ENCODE results near the gene FTH1.
A peak's percentile ranks its signal among the peaks of the same experiment; 100 is the strongest.

FTH1 gene

DNA sequence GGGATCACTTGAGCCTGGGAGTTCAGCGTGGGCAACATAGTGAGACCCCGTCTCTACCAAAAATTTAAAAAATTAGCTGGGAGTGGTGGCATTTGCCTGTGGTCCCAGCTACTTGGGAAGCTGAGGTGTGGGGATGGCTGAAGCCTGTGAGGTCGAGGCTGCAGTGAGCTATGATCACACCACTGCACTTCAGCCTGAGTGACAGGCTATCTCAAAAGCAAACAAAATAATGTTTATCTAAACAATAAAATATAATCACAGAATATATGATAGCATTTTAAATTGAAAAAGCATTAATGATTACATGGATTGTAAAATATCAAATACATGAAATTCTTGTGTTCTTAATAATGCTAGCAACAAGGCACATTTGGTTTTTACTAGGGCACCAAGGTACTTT is 14.6 kb downstream of the FTH1 start:
- POLR2A ChIA-PET: interaction anchor here (4.6 kb wide), 1 partner anchor 10 kb away, joined by 44 read pairs; no protein-coding TSS in a partner anchor
- DNase-seq (ENCODE audit: low read depth, low spot score): no peak
- CTCF ChIA-PET: interaction anchor here (0.9 to 12.3 kb wide), 4 partner anchors 53 to 158 kb away, joined by 3 to 568 read pairs (median 190); partner anchors contain the start of genes FEN1 and TMEM258
- TF ChIP-seq, protein P1, sequence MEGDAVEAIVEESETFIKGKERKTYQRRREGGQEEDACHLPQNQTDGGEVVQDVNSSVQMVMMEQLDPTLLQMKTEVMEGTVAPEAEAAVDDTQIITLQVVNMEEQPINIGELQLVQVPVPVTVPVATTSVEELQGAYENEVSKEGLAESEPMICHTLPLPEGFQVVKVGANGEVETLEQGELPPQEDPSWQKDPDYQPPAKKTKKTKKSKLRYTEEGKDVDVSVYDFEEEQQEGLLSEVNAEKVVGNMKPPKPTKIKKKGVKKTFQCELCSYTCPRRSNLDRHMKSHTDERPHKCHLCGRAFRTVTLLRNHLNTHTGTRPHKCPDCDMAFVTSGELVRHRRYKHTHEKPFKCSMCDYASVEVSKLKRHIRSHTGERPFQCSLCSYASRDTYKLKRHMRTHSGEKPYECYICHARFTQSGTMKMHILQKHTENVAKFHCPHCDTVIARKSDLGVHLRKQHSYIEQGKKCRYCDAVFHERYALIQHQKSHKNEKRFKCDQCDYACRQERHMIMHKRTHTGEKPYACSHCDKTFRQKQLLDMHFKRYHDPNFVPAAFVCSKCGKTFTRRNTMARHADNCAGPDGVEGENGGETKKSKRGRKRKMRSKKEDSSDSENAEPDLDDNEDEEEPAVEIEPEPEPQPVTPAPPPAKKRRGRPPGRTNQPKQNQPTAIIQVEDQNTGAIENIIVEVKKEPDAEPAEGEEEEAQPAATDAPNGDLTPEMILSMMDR (IDR thresholded peaks at IDR 0.05; ENCODE audit: insufficient read depth, low read length, missing control alignments): no peak
- no peak overlapping the region for H3K4me3 ChIP-seq (ENCODE audit: low read depth, low read length)

GRCh38 chr11:61951484-61952135 is 15.8 kb downstream of the FTH1 start:
- ChIA-PET POLR2A (interaction anchor here (0.6 to 4.6 kb wide), 3 partner anchors 12 to 116 kb away, joined by 3 to 44 read pairs (median 3); no protein-coding TSS in a partner anchor), CTCF (interaction anchor here (1.1 to 12.3 kb wide), 6 partner anchors 10 to 157 kb away, joined by 4 to 568 read pairs (median 141); partner anchors contain the start of genes FEN1 and TMEM258)
- H3K4me3 ChIP-seq (ENCODE audit: low read depth, low read length): no peak overlapping the region
- DNase-seq (ENCODE audit: low read depth, low spot score): no peak
- TF ChIP-seq, protein P1 (IDR thresholded peaks at IDR 0.05; ENCODE audit: insufficient read depth, low read length, missing control alignments): no peak

DNA sequence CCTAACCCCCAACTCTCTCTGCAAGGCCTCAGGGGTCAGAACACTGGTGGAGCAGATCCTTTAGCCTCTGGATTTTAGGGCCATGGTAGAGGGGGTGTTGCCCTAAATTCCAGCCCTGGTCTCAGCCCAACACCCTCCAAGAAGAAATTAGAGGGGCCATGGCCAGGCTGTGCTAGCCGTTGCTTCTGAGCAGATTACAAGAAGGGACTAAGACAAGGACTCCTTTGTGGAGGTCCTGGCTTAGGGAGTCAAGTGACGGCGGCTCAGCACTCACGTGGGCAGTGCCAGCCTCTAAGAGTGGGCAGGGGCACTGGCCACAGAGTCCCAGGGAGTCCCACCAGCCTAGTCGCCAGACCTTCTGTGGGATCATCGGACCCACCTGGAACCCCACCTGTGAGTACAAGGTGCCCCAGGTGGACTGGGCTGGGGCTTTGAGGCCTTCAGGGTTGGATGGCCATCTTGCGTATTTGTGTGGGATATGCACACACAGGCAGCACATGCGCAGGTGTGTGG is 17.3 kb downstream of the FTH1 start, which contains the start of gene BEST1:
Gene BEST1 (plus strand): TSS at position 317 of the 513 bp plus-strand sequence. CDS start 1,456 bp downstream, outside the sequence.
- TF ChIP-seq, protein P1 (IDR thresholded peaks at IDR 0.05; ENCODE audit: insufficient read depth, low read length, missing control alignments): no peak

DNA sequence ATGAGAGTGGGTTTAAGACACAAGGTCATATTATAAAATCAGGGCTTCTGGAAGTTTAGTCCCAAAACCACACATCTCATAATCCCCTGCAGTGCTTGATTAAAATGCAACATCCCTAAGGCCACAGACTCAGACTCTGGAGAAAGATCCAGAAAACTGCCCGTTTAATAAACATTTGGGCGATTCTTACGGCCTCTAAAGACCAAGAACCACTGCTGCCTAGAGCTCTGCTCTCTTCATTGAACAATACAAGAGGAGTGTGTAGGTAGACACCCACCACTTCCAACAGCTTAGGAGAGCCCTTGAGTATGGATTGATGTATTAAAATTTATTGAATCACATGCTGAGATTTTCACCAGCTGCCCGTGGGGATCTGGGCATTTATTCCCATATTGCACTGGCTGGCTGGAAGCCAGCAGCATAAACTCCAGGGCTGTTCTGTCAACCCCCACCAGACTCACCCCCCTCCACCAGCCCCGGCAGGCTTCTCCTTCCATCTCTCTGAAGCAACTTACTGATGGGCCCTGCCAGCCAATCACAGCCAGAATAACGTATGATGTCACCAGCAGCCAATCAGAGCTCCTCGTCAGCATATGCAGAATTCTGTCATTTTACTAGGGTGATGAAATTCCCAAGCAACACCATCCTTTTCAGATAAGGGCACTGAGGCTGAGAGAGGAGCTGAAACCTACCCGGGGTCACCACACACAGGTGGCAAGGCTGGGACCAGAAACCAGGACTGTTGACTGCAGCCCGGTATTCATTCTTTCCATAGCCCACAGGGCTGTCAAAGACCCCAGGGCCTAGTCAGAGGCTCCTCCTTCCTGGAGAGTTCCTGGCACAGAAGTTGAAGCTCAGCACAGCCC is 18.0 kb downstream of the FTH1 start:
- TF ChIP-seq, protein P1 (IDR thresholded peaks at IDR 0.05; ENCODE audit: insufficient read depth, low read length, missing control alignments): no peak
- no peak overlapping the region for H3K4me3 ChIP-seq (ENCODE audit: low read depth, low read length)
- DNase-seq (ENCODE audit: low read depth, low spot score): peak; percentile 89
- POLR2A ChIA-PET: interaction anchor here (0.7 to 4.6 kb wide), 4 partner anchors 14 to 163 kb away, joined by 3 to 44 read pairs (median 8); partner anchors contain the start of genes FADS2 and FTH1
- CTCF ChIA-PET: interaction anchor here (1.3 to 12.3 kb wide), 12 partner anchors 11 to 185 kb away, joined by 3 to 568 read pairs (median 66); partner anchors contain the start of genes FEN1, RAB3IL1 and TMEM258

More for the DNA sequence above, 17.3 kb downstream of the FTH1 start, which contains the start of gene BEST1:
- DNase-seq (ENCODE audit: low read depth, low spot score): no peak
- ChIA-PET CTCF (interaction anchor here (1.0 to 12.3 kb wide), 13 partner anchors 10 to 184 kb away, joined by 3 to 568 read pairs (median 33); partner anchors contain the start of genes FEN1, RAB3IL1 and TMEM258), POLR2A (interaction anchor here (0.7 to 4.6 kb wide), 4 partner anchors 13 to 162 kb away, joined by 3 to 44 read pairs (median 8); partner anchors contain the start of genes FADS2 and FTH1)
- H3K4me3 ChIP-seq (ENCODE audit: low read depth, low read length): no peak within 1 kb of the TSS

- no peak overlapping the region for H3K4me3 ChIP-seq (ENCODE audit: low read depth, low read length)
- ChIA-PET POLR2A (interaction anchor here (0.9 to 1.7 kb wide), 3 partner anchors 20 to 151 kb away, joined by 3 to 7 read pairs (median 3); no protein-coding TSS in a partner anchor), CTCF (interaction anchor here (0.7 to 12.3 kb wide), 38 partner anchors 9 to 199 kb away, joined by 3 to 568 read pairs (median 8); partner anchors contain the start of genes FEN1, RAB3IL1 and TMEM258)
- no peak for DNase-seq (ENCODE audit: low read depth, low spot score)
- TF ChIP-seq, protein P1 (IDR thresholded peaks at IDR 0.05; ENCODE audit: insufficient read depth, low read length, missing control alignments): no peak
Measured at GRCh38 chr11:61948505-61948904, 18.9 kb downstream of the FTH1 start.

Measured in AG04449 (cell line).